GM18870 (cell line): ENCODE data around the gene NUDT14.

Source experiments
- ATAC-seq: cut with Tn5 transposase; IDR thresholded peaks from one replicate; pipeline ENCODE4 v1.9.1; 2021; ENCODE audit warnings: moderate library complexity; ENCODE audit not compliant: unreplicated experiment

NUDT14 gene

GRCh38 chr14:105136401-105137322 is 44.5 kb downstream of the NUDT14 start:
- no peak for ATAC-seq

GRCh38 chr14:105135700-105136395 is 45.3 kb downstream of the NUDT14 start:
- no peak for ATAC-seq

DNA sequence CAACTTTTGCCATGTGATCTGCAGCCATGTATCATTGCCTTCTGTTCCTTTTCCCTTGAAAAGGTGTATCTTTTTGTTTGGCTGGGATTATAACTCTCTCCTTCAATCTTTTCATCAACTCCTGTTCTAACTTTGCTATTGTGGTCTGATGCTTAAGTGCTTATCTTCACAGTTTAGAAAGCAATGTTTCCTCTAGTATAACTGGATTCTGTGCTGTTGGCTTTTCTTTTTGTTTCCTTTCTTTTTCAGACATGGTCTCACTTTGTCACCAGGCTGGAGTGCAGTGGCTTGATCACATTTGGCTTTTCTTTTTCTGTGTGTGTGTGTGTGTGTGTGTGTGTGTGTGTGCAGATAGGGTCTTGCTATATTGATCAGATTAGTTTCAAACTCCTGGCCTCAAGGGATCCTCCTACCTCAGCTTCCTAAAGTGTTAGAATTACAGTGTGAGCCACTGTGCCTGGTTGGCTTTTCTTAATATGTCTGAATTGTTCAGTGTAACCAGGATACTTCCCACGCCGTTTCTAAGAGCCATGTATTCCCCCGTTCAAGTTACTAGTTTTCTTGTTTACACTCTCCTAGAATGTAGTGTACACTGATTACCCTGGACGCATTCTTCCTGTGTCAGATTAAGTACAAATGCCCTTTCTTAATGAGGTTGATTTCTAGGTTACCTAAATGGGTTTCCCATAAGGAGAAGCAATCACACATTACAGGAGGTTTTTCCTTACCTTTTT is 48.0 kb downstream of the NUDT14 start:
- ATAC-seq: no peak

GRCh38 chr14:105131241-105131640 is 49.9 kb downstream of the NUDT14 start:
- ATAC-seq: no peak

- no peak for ATAC-seq
Observed at GRCh38 chr14:105128059-105128458, 53.1 kb downstream of the NUDT14 start.

GRCh38 chr14:105126981-105127329 is 54.2 kb downstream of the NUDT14 start:
- no peak for ATAC-seq

DNA sequence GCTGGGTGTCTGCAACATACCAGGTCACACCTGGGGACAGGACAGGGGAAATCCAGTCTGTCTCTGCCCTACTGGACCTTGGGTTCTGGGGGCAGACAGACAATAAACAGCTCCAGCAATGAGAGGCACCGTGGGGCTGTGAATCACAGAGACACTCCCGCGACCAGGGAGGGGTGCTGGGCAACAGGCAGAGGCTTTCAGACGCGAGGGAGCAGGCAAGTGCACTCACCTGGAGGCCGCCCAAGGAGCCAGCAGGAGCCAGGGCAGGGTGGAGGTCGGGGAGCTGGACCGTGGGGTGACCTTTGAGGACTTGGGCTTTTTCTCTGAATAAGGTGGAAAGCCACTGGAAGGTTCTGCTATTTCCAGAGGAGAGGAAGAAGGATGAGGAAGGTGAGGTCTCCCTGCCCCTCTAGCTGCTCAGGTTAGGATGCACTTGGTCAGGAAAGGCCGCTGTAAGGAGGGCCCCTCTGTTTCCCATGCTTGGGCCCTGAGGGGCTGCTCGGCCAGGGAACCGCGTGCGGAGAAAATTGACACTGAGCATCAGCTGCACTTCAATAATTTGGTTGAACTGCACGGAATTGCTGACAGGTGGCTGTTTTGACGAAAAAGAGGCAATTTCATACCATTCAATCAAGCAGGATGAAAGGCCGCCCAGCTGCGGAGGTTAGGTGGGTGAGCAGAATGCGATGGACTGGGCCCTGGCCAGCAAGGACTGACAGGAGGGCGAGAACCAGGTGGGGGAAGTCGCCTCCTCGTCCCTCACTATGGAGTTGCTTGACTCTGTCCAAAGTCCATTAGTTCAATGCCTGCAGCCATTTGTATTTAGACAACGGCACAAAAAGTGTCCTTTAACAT is 54.8 kb downstream of the NUDT14 start:
- no peak for ATAC-seq

- no peak for ATAC-seq
Observed at GRCh38 chr14:105124823-105125222, 56.3 kb downstream of the NUDT14 start.

DNA sequence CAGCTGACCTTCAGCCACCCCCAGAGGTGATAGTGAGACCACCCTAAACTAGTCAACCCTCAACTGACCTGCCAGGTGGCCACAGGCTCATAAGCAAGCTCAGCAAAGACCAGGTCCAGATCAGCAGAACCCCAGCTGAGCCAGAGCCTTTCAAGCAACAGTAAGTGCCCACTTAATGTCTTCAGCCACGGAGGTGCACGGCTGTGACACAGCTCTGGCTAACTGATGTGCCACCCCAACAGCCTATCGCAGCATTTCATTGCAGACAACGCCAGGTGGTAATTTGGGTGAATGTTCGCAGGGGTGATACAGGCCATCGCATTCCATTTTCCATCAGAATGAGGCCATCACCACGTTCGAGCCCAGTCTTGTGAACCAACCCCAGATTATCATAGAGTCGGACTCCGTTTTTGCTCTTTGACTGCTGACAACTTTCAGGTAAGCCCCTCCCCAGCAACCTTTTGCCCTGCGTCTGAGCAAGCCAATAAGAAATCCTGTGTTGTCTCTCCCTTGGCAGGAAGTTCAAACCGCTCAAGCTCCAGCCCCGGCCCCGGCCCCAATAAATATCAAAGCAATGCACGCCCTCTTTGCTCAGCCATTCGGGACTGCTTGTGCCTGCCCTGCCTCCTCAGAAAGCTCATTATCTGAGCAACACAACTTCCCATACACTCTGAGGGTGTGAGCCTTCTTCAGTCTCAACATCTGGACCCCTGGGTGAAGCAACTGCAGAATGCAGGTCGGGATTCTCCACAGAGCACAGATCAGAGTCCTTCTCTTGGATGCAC is 56.9 kb downstream of the NUDT14 start:
- no peak for ATAC-seq

GRCh38 chr14:105123064-105123665 is 57.9 kb downstream of the NUDT14 start:
- no peak for ATAC-seq
